IMR-90 (cell line): ENCODE data around the gene DPP6. TPM values are rescaled to one million over a fixed set of nuclear protein-coding genes. Genes with fewer than 3 reads are reported as not detected.

Experiments
- ATAC-seq: fragments of 200-7000 bp; cut with Tn5 transposase; 2 replicates; pipeline ENCODE4 v1.9.1; 2020; ENCODE audit warnings: low read depth, mild to moderate bottlenecking, moderate library complexity
- BruUV-seq: library from RNA; stranded (reverse); fragments of 400-500 nt; replicated peaks from 2 replicates; lab custom pipeline; 2021; lab: Mats Ljungman, UMichigan
- CTCF ChIA-PET: fragments of 300-600 bp; formaldehyde crosslinking; extraction: SDS; loops from one replicate; lab custom pipeline; 2021; ENCODE audit warnings: antibody characterized with exemption; lab: Yijun Ruan, JAX
- POLR2A ChIA-PET: fragments of 300-600 bp; sonication (Branson Sonifier 250); formaldehyde crosslinking; loops from one replicate; lab custom pipeline; 2022; ENCODE audit warnings: antibody characterized with exemption; ENCODE audit not compliant: unreplicated experiment; lab: Charles Lee
- DNase-seq: peaks from one replicate; pipeline ENCODE4 v3.0.0; 2013
- H2AFZ ChIP-seq: replicated peaks from 2 replicates; pipeline ENCODE3; 2013; ENCODE audit warnings: low read length, mild to moderate bottlenecking; ENCODE audit not compliant: poor library complexity
- H2AK5ac ChIP-seq: 2 replicates; pipeline ENCODE4 v1.6.1; 2013; ENCODE audit warnings: low read depth, low read length, inconsistent platforms
- H2AK9ac ChIP-seq: replicated peaks from 2 replicates; pipeline ENCODE3; 2013; ENCODE audit warnings: mild to moderate bottlenecking, low read depth, low read length, moderate library complexity; ENCODE audit not compliant: poor library complexity
- H2BK120ac ChIP-seq: 2 replicates; pipeline ENCODE4 v1.6.1; 2013; ENCODE audit warnings: low read depth, low read length, inconsistent platforms
- H2BK15ac ChIP-seq: 3 replicates; pipeline ENCODE4 v1.6.1; 2013; ENCODE audit warnings: low read depth, low read length, inconsistent platforms
- H2BK20ac ChIP-seq: 2 replicates; pipeline ENCODE4 v1.6.1; 2013; ENCODE audit warnings: low read depth, mild to moderate bottlenecking, inconsistent platforms, low read length, moderate library complexity
- H2BK5ac ChIP-seq: 2 replicates; pipeline ENCODE4 v1.6.1; 2013; ENCODE audit warnings: mild to moderate bottlenecking, low read depth, low read length, inconsistent platforms; ENCODE audit not compliant: poor library complexity, severe bottlenecking
- H3K14ac ChIP-seq: replicated peaks from 2 replicates; pipeline ENCODE4 v1.6.1; 2013; ENCODE audit warnings: low read depth, low read length, inconsistent platforms
- H3K18ac ChIP-seq: 2 replicates; pipeline ENCODE4 v1.6.1; 2013; ENCODE audit warnings: low read depth, low read length, control low read depth
- H3K23ac ChIP-seq: 2 replicates; pipeline ENCODE4 v1.6.1; 2013; ENCODE audit warnings: low read depth, low read length, inconsistent platforms
- H3K27ac ChIP-seq: 2 replicates; pipeline ENCODE4 v1.5.1; 2013; ENCODE audit warnings: mild to moderate bottlenecking, control low read depth, low read length; ENCODE audit not compliant: insufficient read depth
- H3K27me3 ChIP-seq: 2 replicates; pipeline ENCODE4 v1.6.1; 2013; ENCODE audit warnings: low read length; ENCODE audit not compliant: control insufficient read depth, insufficient read depth
- H3K36me3 ChIP-seq: 2 replicates; pipeline ENCODE4 v1.6.1; 2013; ENCODE audit warnings: low read length, mixed read lengths; ENCODE audit not compliant: control insufficient read depth, insufficient read depth
- H3K4ac ChIP-seq: 2 replicates; pipeline ENCODE4 v1.6.1; 2013; ENCODE audit warnings: low read depth, low read length, inconsistent platforms
- H3K4me1 ChIP-seq: 2 replicates; pipeline ENCODE4 v1.6.1; 2013; ENCODE audit warnings: low read length, mixed read lengths; ENCODE audit not compliant: control insufficient read depth, insufficient read depth
- H3K4me2 ChIP-seq: 2 replicates; pipeline ENCODE4 v1.6.1; 2013; ENCODE audit warnings: low read depth, mild to moderate bottlenecking, control low read depth, low read length, moderate library complexity
- H3K4me3 ChIP-seq: 2 replicates; pipeline ENCODE4 v1.5.1; 2013; ENCODE audit warnings: low read depth, mild to moderate bottlenecking, control low read depth, low read length, moderate library complexity; ENCODE audit not compliant: insufficient read depth
- H3K56ac ChIP-seq: 2 replicates; pipeline ENCODE4 v1.6.1; 2013; ENCODE audit warnings: low read length, inconsistent platforms; ENCODE audit not compliant: insufficient read depth; ENCODE audit errors: extremely low read depth
- H3K79me1 ChIP-seq, 2 experiments: 2 replicates each; pipeline ENCODE4 v1.6.1; 2013; ENCODE audit warnings: low read length in 2 of 2, inconsistent platforms in 1 of 2, low read depth in 1 of 2
- H3K9ac ChIP-seq: 2 replicates; pipeline ENCODE4 v1.6.1; 2013; ENCODE audit warnings: low read depth, low read length, control low read depth
- H3K9me1 ChIP-seq: 2 replicates; pipeline ENCODE4 v1.6.1; 2013; ENCODE audit warnings: low read length, inconsistent platforms; ENCODE audit not compliant: insufficient read depth
- H3K9me3 ChIP-seq: 2 replicates; pipeline ENCODE4 v1.6.1; 2013; ENCODE audit warnings: low read length; ENCODE audit not compliant: control insufficient read depth, insufficient read depth
- H4K20me1 ChIP-seq: 2 replicates; pipeline ENCODE4 v1.6.1; 2013; ENCODE audit warnings: low read length, inconsistent platforms; ENCODE audit not compliant: insufficient read depth
- H4K5ac ChIP-seq: 2 replicates; pipeline ENCODE4 v1.6.1; 2013; ENCODE audit warnings: mild to moderate bottlenecking, low read depth, low read length, control low read depth
- H4K8ac ChIP-seq, 2 experiments: 2 replicates each; pipeline ENCODE4 v1.6.1; 2013; ENCODE audit warnings: low read depth in 2 of 2, low read length in 2 of 2, control low read depth in 1 of 2, inconsistent platforms in 1 of 2
- H4K91ac ChIP-seq: 2 replicates; pipeline ENCODE4 v1.6.1; 2013; ENCODE audit warnings: low read depth, low read length, inconsistent platforms; ENCODE audit not compliant: insufficient read depth
- CHD1 ChIP-seq: IDR thresholded peaks from 2 replicates; pipeline ENCODE4 v1.6.1; 2012; ENCODE audit warnings: low read depth, low read length, improper control_type of control experiment
- CTCF ChIP-seq: conservative IDR thresholded peaks from 2 replicates; pipeline ENCODE4 v1.5.1; 2012; ENCODE audit warnings: mild to moderate bottlenecking, low read depth, low read length, improper control_type of control experiment
- ELK1 ChIP-seq: fragments of 150-350 bp; IDR thresholded peaks from 2 replicates; pipeline ENCODE4 v1.6.1; 2016; ENCODE audit warnings: low read depth, mild to moderate bottlenecking, low read length, moderate library complexity, borderline replicate concordance
- MAFK ChIP-seq: IDR thresholded peaks from 2 replicates; pipeline ENCODE4 v1.6.1; 2012; ENCODE audit warnings: low read depth, low read length, improper control_type of control experiment
- MAZ ChIP-seq: IDR thresholded peaks from 2 replicates; pipeline ENCODE4 v1.6.1; 2012; ENCODE audit warnings: low read depth, mild to moderate bottlenecking, low read length, improper control_type of control experiment, moderate library complexity, borderline replicate concordance
- MXI1 ChIP-seq: IDR thresholded peaks from 2 replicates; pipeline ENCODE4 v1.6.1; 2012; ENCODE audit warnings: low read depth, mild to moderate bottlenecking, low read length, moderate library complexity, borderline replicate concordance
- RCOR1 ChIP-seq: IDR thresholded peaks from 2 replicates; pipeline ENCODE4 v1.6.1; 2012; ENCODE audit warnings: mild to moderate bottlenecking, low read length, improper control_type of control experiment; ENCODE audit not compliant: insufficient replicate concordance
- WGBS, 2 experiments: methylation state at CpG; one replicate each; pipeline versions ENCODE4 v1.1.5 to v1.1.7; 2013; ENCODE audit warnings: missing lambda C conversion rate in 2 of 2; ENCODE audit not compliant: insufficient read length in 1 of 2; ENCODE audit errors: extremely low coverage in 2 of 2; 5-methylcytosine and 5-hydroxymethylcytosine counted together
- dilution Hi-C: fragments of 300-500 bp; cut with HindIII; formaldehyde crosslinking; loops from one replicate; pipeline ENCODE4 v1.14.3; 2018; ENCODE audit warnings: low sequenced_read_pairs; ENCODE audit not compliant: unreplicated experiment
- in situ Hi-C: fragments of 300-500 bp; cut with MboI; formaldehyde crosslinking; loops from 3 replicates; pipeline ENCODE4 v1.14.3; 2019; ENCODE audit warnings: low sequenced_read_pairs, inconsistent platforms, mixed read lengths
- intact Hi-C: fragments of 100-400 bp; cut with micrococcal nuclease; formaldehyde crosslinking; loops from 2 replicates; pipeline ENCODE4 v1.10.0; 2022
- polyA plus RNA-seq, 3 experiments: library from polyadenylated mRNA; depleted of rRNA; stranded (reverse); fragments of >200 nt; gene quantifications; 2 replicates each; pipeline ENCODE4 v1.2.3, GENCODE V29; 2012; ENCODE audit warnings: low replicate concordance in 1 of 3
- total RNA-seq: library from RNA; depleted of rRNA; stranded (reverse); fragments of >200 nt; gene quantifications from 2 replicates; pipeline ENCODE4 v1.2.3, GENCODE V29; 2012

Gene DPP6
- total and polyA plus RNA-seq, 2 of the 4 experiments (the other 2 are of a cell fraction): not detected

- Histone ChIP-seq H3K27ac (no peak overlapping the region), H3K4me1 (no peaks in the 10 kb centered on the region), H2AK5ac (no peak overlapping the region), H3K18ac (no peak overlapping the region), H3K9me1 (no peaks in the 10 kb centered on the region), H2BK15ac (no peak overlapping the region), H4K5ac (no peak overlapping the region), H2AFZ (no peak overlapping the region), H3K36me3 (no peaks in the 10 kb centered on the region), H2AK9ac (no peak overlapping the region), H3K4ac (no peak overlapping the region), H3K14ac (no peak overlapping the region), H3K4me2 (no peak overlapping the region), H3K79me1 (no peaks in the 10 kb centered on the region), H3K9me3 (peaks cover 25% of the 10 kb centered on the region), H4K8ac (no peak overlapping the region), H2BK120ac (no peak overlapping the region), H4K91ac (no peak overlapping the region), H2BK5ac (no peak overlapping the region), H3K9ac (no peak overlapping the region), H3K23ac (no peak overlapping the region), H3K4me3 (no peak overlapping the region), H3K27me3 (no peaks in the 10 kb centered on the region), H3K56ac (no peak overlapping the region), H2BK20ac (no peak overlapping the region), H4K20me1 (no peaks in the 10 kb centered on the region)
- DNase-seq: no peak
- no TSS peak for BruUV-seq
- TF ChIP-seq CHD1 (no peak), CTCF (no peak), ELK1 (no peak), MAFK (no peak), RCOR1 (no peak), MAZ (no peak), MXI1 (no peak)
- intact Hi-C loops: no loop called here
- ChIA-PET CTCF (no interaction called here), POLR2A (no interaction called here)
- WGBS, 2 experiments: 78% methylated on average over 8 of the region's 24 CpGs; no CpG with 5 or more reads in 1 of the 2 experiments
- dilution Hi-C loops: no loop called here
- no peak for ATAC-seq
- in situ Hi-C loops: no loop called here
Observed at GRCh38 chr7:154898973-154899855, 847.0 kb downstream of the DPP6 start.
